T-helper 2 cell (primary cell): ENCODE measurements around the gene RAB15.

Experiments
- DNase-seq, 5 experiments: peaks; one replicate each; pipeline versions ENCODE4 v3.0.0 to v3.0.0-alpha.2; 2012 to 2022

RAB15 gene

GRCh38 chr14:64990296-64990695, 18.2 kb upstream of the RAB15 start:
- peak in 2 of 5 experiments; percentile 34 to 52 for DNase-seq

- DNase-seq = no peak
Measured at GRCh38 chr14:64987438-64987767, 15.3 kb upstream of the RAB15 start.

GRCh38 chr14:64986648-64987437, 14.7 kb upstream of the RAB15 start, which contains the start of gene FNTB:
Gene FNTB, plus strand, starts transcription at chr14:64986895. Its CDS starts 59 bp downstream, at chr14:64986954.
- DNase-seq = peak; percentile 81 to 98 (median 87)

GRCh38 chr14:64983439-64984310, 11.5 kb upstream of the RAB15 start:
- peak in 2 of 5 experiments; percentile 23 to 70 for DNase-seq

GRCh38 chr14:64979336-64980074, 7.4 kb upstream of the RAB15 start:
- no peak for DNase-seq

GRCh38 chr14:64974563-64974962, 2.4 kb upstream of the RAB15 start:
- DNase-seq = no peak

- DNase-seq = no peak
Measured at GRCh38 chr14:64973826-64974225, 1.7 kb upstream of the RAB15 start.

- DNase-seq = no peak
Measured at GRCh38 chr14:64973026-64973442, 898 bp upstream of the RAB15 start.

- no peak for DNase-seq
Measured at GRCh38 chr14:64971491-64971942, 619 bp downstream of the RAB15 start.

- DNase-seq = no peak
Measured at GRCh38 chr14:64970776-64971477, 1.2 kb downstream of the RAB15 start.

- DNase-seq = no peak
Measured at GRCh38 chr14:64970041-64970440, 2.1 kb downstream of the RAB15 start.

GRCh38 chr14:64968651-64969050, 3.5 kb downstream of the RAB15 start:
- no peak for DNase-seq

- no peak for DNase-seq
Measured at GRCh38 chr14:64968167-64968566, 4.0 kb downstream of the RAB15 start.

- DNase-seq = no peak
Measured at GRCh38 chr14:64966976-64967375, 5.2 kb downstream of the RAB15 start.

- DNase-seq = no peak
Measured at GRCh38 chr14:64965356-64966000, 6.7 kb downstream of the RAB15 start.

- no peak for DNase-seq
Measured at GRCh38 chr14:64963611-64964010, 8.5 kb downstream of the RAB15 start.

- no peak for DNase-seq
Measured at GRCh38 chr14:64960762-64961276, 11.3 kb downstream of the RAB15 start.

GRCh38 chr14:64958743-64959142, 13.4 kb downstream of the RAB15 start:
- no peak for DNase-seq

- DNase-seq = no peak
Measured at GRCh38 chr14:64958201-64958600, 13.9 kb downstream of the RAB15 start.

GRCh38 chr14:64956697-64957406, 15.3 kb downstream of the RAB15 start:
- no peak for DNase-seq

- no peak for DNase-seq
Measured at GRCh38 chr14:64955297-64955696, 16.8 kb downstream of the RAB15 start.
